Embryonic facial prominence (tissue), 1 donor: ENCODE measurements around the gene CREB3.

Source experiments
- DNase-seq: peaks from one replicate; pipeline ENCODE4 v3.0.0-alpha.2; 2016; ENCODE audit errors: extremely low spot score

The CREB3 gene

DNA sequence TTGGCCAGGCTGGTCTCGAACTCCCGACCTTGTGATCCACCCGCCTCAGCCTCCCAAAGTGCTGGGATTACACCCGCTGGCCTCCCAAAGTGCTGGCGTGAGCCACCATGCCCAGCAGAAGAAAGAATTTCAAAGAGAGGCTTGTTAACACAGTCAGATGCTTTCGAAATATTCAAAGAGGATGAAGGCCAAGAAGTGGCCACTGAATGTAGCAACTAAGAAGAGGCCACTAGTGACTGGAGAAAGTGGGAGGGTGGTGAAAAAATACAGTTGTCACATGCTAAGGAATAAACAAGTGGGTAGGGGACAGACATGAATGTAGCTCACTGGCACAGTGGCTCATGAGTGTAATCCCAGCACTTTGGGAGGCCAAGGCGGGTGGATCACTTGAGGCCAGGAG, 29.8 kb upstream of the CREB3 start:
- no peak for DNase-seq

DNA sequence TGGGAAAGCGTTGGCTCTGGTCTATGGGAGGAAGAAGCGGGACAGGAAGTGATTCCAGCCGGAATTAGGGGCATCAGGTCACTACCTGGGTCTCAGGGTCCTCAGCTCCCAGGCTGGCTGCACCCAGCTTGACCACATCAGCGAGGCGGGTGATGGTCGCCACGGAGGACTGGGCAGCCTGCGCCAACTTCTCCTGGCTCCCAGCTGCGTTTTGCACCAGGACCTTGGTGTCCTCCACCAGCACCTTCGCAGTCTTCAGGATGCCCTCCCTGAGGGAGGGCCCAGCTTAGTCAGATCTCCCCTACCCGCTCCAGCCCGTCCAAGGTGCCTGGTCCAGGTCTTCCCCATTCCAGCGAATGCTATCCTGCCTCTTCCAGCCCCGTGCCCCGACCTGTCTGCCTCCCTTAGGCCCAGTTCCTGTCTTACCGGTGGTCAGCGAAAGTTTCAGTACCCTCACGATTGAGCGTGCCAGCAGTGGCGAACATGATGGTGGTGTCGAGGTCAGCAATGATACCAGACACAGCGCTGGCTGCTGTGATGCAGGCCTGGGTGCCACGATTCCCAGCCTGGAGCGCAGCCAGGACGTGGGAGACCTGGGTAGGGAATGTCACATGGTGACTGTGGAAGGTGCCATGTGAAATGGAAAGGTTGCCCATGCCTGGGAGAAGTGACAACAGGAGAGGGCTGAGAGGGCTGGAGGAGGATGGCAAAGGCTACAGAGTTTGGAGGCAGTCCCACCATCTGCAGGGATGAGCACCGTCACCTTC, 28.4 kb upstream of the CREB3 start:
- no peak for DNase-seq

DNA sequence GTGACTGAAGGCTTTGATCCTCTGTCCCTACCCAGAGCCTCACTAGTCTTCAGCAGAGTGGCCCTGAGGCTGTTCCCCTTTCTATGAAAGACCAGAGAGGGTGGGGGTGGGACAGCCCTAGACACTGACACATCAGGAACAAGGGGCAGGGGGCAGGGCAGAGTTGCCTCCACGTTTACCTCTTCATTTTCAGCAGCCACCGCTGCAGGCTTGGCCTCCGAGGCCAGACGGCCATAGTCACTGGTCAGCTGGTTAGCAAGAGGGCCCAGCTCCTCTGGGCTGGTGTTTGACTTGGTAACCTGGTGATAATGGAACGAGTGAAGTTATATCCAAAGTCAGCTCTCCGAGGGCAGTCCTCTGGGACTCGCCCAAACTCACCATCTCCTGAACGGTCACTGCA, 27.1 kb upstream of the CREB3 start:
- DNase-seq, result no peak

DNA sequence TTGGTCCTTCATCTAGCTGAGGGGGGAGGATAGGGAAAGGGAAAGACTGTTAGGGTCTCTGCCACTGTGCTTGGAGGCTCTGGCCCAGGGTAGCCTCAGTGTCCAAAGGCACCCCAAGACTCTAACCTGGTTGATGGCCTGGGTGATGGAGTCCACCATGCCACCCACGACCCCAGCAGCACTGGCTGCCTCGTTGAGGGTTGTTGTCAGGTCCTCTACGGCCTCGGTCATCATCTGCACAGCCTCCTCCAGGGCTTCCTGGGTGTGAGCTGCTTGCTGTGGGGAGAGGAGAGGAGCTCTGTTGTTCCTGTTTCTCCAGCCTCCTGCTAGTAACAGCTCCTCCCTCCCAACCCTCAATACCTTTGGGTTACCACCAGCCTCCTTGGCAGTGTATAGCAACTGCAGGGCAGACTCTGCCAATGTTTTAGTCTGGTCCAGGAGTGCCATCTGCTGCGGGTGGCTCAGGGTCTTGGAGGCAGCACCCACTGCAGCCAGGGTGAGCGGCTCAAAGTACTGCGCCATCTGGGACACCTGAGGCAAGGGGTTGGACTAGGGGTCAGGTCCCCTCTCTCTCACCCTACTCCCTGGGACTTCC, 26.5 kb upstream of the CREB3 start:
- no peak for DNase-seq

DNA sequence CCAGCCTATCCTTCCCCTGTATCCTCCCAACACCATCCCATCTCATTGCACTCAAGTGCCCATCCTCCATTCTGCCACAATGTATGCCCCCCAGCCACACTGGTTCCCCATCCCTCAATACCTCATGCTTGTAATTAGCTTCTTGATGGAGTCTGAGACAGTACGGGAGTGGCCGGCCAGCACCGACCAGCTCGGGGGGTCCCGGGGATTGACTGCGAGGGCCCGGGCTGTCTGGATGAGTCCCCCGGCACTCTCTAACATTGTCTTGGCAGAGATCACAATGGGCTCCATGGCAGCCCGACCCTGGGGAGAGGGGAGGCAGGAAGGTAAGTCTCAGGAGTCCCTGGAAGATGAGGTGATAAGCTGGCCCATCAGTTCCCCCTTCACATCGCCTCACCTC, 25.5 kb upstream of the CREB3 start:
- DNase-seq, result no peak

DNA sequence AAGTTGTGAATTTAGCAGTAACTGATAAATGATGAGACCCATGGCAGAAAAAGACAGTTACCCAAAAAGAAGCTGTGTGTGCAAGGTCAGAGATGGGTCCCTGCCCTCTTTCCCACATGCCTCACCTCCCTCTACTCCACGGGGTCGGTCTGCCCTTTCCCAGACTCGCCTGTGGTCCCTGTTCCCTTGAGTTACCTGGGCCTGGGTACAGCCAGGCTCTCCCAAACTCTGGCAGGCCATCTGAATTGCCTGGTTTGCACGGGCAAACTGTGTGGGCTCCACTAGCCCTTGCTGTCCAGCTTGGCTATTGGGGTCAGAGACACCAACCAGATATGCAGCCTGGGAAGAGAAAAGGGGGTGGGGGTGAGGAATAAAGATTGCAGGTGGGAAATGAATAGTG, 24.3 kb upstream of the CREB3 start:
- DNase-seq, result no peak

DNA sequence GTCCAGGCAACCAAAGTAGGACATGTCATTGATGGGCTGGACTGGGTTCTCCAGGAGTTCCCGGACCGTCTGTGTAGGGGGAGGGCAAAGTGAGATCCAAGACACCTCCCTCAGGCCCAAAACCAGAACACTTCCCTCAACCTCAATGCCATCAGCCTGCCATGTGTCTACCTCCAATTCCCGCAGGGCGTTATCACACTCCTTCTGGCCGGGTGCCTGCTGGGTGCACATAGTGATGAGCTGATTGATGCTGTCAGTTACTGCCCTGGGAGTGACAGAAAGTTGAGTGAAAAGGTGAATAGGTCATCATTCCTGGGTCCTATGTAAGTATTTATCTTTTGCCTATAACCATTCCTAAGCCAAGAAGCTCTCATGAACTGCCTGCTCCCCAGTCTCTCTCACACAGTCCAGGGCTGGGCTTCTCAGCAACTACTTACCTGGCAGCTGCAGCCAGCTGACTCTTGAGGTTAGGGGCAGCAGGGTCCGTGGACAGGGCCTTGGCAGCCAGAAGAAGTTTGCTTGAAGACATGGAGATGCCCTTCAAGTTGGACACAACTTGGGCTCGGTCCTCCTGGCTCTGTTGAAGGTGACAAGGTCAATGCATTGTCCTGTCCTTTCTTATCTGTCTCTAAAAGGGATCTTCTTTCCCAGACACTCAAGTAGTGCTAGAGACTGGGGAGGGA, 21.5 kb upstream of the CREB3 start:
- no peak for DNase-seq

DNA sequence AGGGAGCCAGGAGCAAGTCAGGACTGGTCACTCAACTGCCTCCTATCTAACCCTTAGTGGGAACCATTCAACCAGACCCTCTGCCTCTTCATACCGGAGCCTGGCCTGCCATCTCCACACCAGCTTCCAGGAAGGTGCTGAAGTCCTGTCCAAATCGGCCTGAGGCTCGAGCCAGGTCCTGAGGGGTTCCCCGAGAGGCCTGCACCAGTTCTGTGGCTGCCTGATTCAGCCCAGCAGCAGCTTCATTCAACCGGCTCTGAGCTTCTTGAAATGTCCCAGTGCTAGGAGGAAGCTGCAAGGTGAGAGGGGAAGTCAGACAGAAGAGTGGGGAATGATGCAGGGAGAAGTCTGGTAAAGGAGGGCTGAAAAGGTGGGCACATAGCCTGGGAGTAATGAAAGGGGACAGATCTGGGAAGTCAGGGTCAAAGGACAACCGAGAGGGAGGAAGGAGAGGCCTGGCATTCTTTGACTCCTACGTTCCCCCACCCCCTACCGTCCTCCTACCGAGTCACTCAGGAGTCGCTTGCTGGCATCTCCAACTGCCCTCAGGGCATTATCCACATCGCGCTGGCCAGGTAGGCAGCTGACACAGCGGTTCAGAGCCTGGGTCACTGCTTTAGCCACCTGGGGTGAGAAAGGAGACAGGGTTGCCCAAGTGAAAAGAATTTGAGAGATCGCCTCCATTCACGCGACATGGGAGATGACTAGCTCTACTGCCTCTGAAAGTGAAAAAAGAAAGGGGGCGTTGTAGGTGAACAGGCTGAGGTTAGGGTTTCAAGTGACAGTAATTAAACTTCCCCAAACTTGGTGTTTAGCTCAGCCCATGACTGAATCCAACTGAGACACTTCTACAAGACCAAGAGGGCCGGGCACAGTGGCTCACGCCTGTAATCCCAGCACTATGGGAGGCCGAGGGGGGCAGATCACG, 20.7 kb upstream of the CREB3 start:
- DNase-seq, result no peak

DNA sequence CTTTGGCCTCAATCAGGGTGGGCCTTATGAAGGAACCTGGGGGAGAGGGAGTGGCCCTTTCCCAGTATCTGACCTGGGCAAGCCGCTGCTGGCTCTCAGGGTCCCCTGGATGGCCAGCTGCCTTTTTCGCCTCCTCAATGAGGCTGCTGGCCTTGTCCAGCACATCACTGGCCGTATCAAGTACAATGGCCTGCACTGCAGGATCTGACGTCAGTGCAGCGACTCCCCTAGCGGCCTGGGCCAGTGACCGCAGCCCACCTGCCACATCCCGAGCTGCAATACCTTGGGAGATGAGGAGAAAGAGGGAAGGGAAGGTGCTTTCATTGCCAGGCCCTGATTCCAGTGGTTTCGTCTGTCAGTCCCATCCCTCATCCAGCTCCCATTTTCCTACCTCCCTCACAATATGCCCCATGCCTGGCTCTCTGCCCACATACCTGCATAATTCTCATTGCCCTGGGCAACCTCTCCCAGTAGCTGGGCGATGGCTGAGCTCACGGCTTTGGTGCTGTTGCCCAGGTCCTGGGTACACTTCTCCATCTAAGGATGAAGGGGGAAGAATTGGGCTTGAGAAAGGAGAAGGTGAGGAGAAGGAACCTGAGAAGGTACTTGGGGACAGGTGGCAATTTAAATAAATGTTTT, 19.6 kb upstream of the CREB3 start:
- DNase-seq, result no peak

DNA sequence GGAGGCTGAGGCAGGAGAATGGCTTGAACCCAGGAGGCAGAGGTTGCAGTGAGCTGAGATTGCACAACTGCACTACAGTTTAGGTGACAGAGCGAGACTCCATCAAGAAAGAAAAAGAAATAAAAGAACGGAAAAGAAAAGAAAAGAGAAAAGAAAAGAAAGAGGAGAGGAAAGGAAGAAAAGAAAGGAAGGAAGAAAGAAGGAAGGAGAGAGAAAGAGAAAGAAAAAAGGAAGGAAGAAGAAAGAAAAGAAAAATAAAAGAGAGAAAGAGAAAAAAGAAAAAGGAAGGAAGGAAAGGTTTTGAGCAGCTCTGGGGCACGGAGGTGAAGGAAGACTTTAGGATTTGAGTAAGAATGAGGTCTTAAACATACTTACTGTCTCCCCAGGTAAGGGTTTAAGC, 18.9 kb upstream of the CREB3 start:
- no peak for DNase-seq

DNA sequence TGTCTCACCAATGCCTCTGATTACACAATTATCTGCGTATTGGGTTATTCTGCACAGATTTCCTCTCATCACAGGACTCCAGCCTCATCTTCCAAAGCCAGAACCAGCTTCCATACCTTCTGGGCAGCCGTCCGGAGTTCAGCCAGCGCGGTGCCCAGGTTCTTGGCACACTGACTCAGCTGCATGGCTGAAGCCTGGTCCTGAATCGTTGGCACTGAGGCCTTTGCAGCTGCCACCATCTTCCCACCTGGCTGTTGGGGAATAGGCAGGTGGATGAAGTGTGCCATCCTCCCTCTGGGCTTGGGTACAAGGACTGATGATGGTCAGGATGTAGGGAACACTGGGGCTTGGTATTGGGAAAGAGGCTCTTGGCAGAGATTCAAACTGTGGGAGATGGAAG, 18.3 kb upstream of the CREB3 start:
- no peak for DNase-seq

DNA sequence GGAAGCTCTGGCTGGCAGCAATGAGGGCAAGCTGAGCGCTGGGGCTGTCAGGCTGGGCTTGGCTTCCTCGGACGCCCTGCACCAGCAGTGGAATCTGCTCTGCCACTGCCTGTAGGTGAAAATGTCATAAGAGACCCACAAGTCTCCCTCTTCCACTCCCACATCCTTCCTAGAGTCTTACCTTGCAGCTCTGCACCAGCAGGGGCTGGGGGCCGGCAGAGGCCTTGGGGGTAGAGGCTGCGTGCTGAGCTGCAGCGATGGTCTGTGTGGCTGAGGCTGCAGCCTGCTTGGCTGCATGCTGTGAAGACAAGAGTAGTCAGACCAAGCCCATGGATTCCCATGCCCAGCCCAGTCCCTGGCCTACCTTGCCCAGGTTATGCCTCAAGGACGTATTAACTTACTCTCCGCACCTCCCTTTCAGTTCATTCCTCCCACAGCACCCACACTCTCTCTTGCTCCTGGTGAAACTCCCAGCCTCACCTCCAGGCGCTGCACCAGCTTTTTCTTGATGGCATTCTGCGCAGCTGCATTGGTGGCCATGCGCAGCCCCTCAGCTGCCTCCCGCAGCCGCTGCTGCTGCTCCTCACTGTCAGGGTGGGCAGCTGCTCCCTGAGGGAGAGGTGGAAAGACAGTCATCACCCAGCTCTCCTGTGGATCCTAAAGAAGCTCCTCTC, 17.8 kb upstream of the CREB3 start:
- no peak for DNase-seq

DNA sequence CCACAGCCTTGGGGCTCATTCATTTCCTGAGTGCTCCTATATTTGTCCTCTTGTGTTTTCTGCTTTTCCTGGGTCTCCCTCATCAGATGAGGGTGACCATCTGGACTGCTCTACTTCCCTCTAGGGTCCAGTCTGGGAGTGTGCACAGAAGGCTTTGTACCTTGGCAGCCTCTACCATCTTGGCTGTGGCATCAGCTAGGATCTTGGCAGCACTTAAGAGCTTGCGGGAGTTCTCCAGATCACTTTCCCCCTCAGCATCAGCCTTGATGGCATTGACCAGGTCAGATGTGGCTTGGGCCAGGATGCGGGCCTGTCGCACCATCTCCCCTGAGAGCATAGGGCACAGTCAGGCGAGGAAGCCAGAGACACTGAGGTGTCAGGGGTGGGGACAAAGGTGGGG, 16.2 kb upstream of the CREB3 start:
- no peak for DNase-seq

DNA sequence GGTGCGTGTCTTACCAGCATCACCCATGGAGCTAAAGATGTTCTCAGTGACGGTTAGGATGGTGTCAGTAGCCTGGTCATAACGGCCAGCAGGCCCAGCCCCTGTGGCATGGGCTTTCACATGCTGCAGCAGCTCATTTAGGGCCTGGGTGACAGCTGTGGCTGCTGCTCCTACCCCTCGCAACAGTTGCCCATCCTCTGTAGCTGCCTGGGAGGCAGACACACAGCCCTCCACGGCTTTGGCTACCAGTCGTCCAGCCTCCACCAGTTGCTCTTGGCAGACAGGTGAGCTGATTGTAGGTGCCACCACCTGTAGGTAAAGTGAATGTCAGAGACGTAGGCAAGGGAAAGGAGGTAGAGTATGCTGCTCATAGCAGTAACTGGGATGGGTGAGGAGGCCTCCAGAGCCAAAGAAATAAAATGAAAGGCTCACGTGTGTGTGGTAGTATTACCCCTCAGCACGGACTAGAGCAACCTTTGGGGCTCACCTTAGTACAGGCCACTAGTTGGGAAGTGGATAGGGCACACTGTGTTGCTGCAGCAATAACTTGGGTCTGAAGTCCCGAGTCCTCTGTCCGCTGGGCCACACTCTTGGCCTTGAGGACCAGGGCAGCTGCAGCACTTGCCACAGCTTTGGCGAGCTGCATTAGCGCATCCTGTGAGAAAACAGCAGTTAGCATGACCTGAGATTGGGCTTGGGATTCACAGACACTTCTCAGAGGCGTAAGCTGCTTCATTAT, 15.2 kb upstream of the CREB3 start:
- DNase-seq, result no peak

DNA sequence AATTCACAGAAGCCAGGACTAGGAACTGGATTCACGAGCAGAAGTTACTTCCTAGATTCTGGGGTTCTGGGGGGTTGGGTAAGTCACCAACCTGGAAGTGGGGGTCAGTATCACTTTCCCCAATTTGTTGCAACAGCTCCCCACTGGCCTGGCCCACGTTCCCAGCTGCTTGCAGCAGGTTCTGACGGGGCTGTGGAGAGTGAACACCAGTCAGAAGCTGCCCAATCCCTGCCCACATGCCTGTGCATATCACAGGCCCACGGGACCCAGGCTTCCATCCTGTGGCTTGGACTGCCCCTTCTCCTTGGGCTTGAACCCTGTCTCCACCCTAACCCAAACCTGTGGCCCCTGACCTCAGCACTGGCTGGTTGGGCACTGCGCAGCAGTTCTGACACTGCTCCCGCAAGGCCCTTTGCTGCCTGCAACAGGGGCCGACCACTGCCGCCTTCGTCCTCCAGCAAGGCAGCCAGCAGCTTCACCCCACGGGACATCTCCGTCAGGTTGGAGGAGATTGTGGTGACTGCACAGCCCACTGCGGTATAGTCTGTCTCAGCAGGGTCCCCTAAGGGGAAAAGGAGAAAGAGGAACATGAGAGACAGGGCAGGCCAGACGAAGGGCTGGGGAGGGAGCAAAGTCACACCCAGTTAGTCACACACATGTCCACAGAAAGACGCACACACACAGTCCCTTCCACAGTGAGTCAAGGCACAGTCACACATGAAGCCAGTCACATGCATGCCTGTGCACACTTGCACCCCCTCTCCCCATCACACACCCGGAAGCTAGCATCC, 13.6 kb upstream of the CREB3 start:
- DNase-seq, result no peak

DNA sequence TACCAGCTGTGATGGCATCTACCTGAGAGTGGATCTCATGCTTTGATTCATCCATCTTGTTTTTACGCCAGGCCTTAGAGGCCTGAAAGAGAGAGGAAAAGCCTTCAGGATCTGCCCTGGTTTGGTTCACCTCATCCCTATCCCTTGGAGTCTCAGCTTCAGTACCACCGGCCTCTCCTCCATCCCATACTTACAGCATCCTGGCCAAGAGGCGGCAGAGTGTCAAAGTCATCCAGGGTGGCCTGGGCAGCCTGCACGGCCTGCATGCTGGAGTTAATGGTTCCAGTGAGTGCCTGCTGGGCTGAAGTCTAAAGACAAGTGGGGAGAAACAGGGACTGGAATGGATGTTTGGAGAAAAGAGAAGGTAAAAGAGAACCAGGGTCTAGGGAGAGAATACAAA, 12.9 kb upstream of the CREB3 start:
- DNase-seq, result no peak

DNA sequence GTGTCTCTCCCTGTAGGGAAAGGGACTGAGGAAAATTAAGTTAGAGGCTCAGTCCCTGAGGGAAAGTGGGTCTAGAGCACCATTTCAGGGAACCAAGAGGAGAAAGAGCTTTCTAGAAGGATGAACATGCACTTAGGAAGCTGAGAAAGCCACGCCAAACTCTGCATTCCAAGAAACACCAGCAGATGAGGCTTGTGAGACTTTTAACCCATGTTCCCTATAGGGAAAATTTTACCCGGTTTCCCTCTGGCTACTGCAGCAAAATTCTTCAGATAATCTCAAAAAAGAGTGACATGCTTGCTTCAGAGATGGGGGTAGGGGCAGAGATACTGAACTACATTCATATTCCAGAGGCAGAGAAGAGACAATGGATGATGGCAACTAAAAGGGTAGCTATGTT, 9.0 kb upstream of the CREB3 start:
- DNase-seq, result no peak

DNA sequence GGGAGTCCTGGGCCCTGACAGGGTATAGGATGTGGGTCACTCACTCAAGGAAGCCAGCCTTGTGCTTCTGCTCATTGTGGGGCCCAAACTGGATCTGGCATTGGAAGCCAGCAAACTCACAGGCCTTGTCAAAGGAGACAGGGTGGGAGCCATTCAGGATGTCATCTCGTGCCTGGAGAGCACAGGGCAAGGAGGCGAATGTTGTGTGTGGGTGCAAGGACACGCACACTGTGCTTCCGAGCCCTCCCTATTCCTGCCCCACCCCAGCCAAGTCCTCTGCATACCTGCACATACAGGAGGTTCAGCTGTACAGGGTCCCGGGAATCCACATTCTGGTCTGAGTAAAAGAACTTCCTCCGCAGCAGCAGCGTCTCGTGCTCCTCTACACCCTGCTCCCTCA, 8.6 kb upstream of the CREB3 start:
- no peak for DNase-seq

DNA sequence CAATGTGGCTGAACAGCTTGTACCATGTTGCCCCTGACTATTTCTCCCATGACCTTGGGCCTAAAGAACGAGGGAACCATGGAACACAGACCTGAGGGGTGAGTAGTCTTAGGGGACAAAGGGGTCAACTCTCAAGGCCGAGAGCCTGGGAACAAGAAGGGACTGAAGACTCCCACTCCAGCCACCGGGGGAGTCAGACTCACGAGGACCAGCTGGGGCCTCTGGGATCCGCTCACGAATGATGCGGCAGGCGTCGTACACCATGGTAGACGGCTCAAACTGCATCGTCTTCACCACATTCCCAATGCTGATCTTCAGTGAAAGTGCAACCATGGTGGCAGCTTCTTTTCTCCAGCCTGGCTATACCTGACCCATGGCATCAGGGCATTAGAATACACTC, 7.1 kb upstream of the CREB3 start:
- no peak for DNase-seq

DNA sequence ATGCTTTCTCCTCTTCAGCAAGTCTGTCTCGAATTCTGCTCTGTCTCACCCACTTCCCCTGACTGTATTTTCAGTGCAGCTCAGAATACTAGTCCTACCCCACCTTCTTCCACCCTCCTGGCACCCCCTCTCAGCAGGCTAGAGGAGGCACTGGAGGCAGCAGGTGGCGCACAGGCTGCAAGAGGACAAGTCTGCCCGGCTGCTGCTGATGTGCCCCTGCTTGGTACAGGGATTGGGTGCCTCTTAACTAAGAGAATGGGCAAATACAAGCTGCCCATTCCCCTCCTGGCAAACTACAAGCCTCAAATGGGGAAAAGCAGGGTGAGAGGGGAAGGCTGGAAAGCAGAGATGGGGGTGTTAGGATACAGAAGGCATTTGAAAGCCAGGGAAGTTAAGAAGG, 5.5 kb upstream of the CREB3 start:
- no peak for DNase-seq
